Endodermal cell (in vitro differentiated cells): ENCODE results near the gene TMEM87B. TPM values are rescaled to one million over a fixed set of nuclear protein-coding genes. Genes with fewer than 3 reads are reported as not detected.

ENCODE experiments used
- DNase-seq: peaks from one replicate; pipeline ENCODE4 v3.0.0-alpha.2; 2017
- H3K27ac ChIP-seq: 2 replicates; pipeline ENCODE4 v1.5.1; 2013; ENCODE audit warnings: mild to moderate bottlenecking, low read depth, low read length, moderate library complexity
- H3K27me3 ChIP-seq: 2 replicates; pipeline ENCODE4 v1.6.1; 2013; ENCODE audit warnings: mild to moderate bottlenecking, low read length, moderate library complexity; ENCODE audit not compliant: insufficient read depth, control insufficient read depth, poor library complexity, severe bottlenecking
- H3K36me3 ChIP-seq: 2 replicates; pipeline ENCODE4 v1.7.0; 2013; ENCODE audit warnings: mild to moderate bottlenecking, low read length, moderate library complexity; ENCODE audit not compliant: control insufficient read depth, insufficient read depth
- H3K4me1 ChIP-seq: one replicate; pipeline ENCODE4 v1.7.0; 2013; ENCODE audit warnings: low read length; ENCODE audit not compliant: control insufficient read depth, insufficient read depth
- H3K4me3 ChIP-seq: 2 replicates; pipeline ENCODE4 v1.5.1; 2013; ENCODE audit warnings: mild to moderate bottlenecking, low read length, moderate library complexity
- H3K9ac ChIP-seq: 2 replicates; pipeline ENCODE4 v1.6.1; 2013; ENCODE audit warnings: mild to moderate bottlenecking, low read length, moderate library complexity; ENCODE audit not compliant: poor library complexity, severe bottlenecking; ENCODE audit errors: extremely low read depth
- H3K9me3 ChIP-seq: 2 replicates; pipeline ENCODE4 v1.6.1; 2013; ENCODE audit warnings: mild to moderate bottlenecking, low read length, moderate library complexity; ENCODE audit not compliant: control insufficient read depth
- H3K27ac Mint-ChIP-seq: 2 replicates; pipeline ENCODE4 v1.8.0; 2020; ENCODE audit warnings: mixed read lengths
- H3K27me3 Mint-ChIP-seq: 2 replicates; pipeline ENCODE4 v1.8.0; 2021; ENCODE audit warnings: mild to moderate bottlenecking, mixed read lengths; ENCODE audit not compliant: insufficient read depth
- H3K36me3 Mint-ChIP-seq: 2 replicates; pipeline ENCODE4 v1.8.0; 2020; ENCODE audit warnings: low read depth, mixed read lengths
- H3K4me1 Mint-ChIP-seq: 2 replicates; pipeline ENCODE4 v1.8.0; 2020; ENCODE audit warnings: mixed read lengths
- H3K4me3 Mint-ChIP-seq: 2 replicates; pipeline ENCODE4 v1.8.0; 2020; ENCODE audit warnings: mild to moderate bottlenecking, moderate library complexity, mixed read lengths
- H3K9me3 Mint-ChIP-seq: 2 replicates; pipeline ENCODE4 v1.8.0; 2020; ENCODE audit warnings: mild to moderate bottlenecking, mixed read lengths
- WGBS, 2 experiments: methylation state at CpG; one replicate each; pipeline versions ENCODE4 v1.1.5 to v1.1.7; 2013; ENCODE audit warnings: missing lambda C conversion rate in 2 of 2, mixed read lengths in 1 of 2; ENCODE audit not compliant: insufficient coverage in 1 of 2, insufficient read length in 1 of 2; 5-methylcytosine and 5-hydroxymethylcytosine counted together
- total RNA-seq, 2 donors: library from RNA; stranded (reverse); fragmentation: NEBNext Ultra II Directional in 1 of 2; extraction: Animal tissue kit (Norgen Biotek cat#: 25700) in 1 of 2; gene quantifications; 2 replicates in 1 of 2; 3 replicates in 1 of 2; pipeline ENCODE4 v1.2.1, GENCODE V29; 2021
- TF ChIP-seq, protein P1 (sequence below): fragments of 200-600 bp; sonication (generic); conservative IDR thresholded peaks from 2 replicates; pipeline ENCODE4 v1.5.0; 2021; ENCODE audit warnings: antibody characterized with exemption, mild to moderate bottlenecking

Gene TMEM87B
- total RNA-seq, 2 donors from 2014 or later, result 20.2 to 22.3 TPM

DNA sequence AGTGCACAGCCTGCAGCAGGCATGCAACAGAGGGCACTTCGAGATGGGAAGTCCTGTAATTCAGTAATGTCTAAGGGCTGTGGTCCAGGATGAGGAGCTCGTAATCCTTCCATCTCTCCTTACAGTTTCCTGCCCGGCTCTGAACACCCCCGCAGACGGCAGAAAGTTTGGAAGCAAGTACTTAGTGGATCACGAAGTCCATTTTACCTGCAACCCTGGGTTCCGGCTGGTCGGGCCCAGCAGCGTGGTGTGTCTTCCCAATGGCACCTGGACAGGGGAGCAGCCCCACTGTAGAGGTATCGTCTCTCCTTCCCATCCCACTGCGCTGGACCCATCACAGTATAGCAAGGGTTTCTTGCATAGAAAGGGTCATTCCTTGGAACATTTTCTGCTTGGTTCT, 109.8 kb downstream of the TMEM87B start:
- Mint-ChIP-seq H3K27me3 (no peaks in the 10 kb centered on the region), H3K4me1 (no peaks in the 10 kb centered on the region), H3K27ac (no peak overlapping the region), H3K4me3 (no peak overlapping the region), H3K36me3 (no peaks in the 10 kb centered on the region), H3K9me3 (no peaks in the 10 kb centered on the region)
- Histone ChIP-seq H3K36me3 (no peaks in the 10 kb centered on the region), H3K4me3 (no peak overlapping the region), H3K4me1 (no peaks in the 10 kb centered on the region), H3K27me3 (no peaks in the 10 kb centered on the region), H3K27ac (no peak overlapping the region), H3K9me3 (no peaks in the 10 kb centered on the region), H3K9ac (no peak overlapping the region)
- TF ChIP-seq, protein P1, sequence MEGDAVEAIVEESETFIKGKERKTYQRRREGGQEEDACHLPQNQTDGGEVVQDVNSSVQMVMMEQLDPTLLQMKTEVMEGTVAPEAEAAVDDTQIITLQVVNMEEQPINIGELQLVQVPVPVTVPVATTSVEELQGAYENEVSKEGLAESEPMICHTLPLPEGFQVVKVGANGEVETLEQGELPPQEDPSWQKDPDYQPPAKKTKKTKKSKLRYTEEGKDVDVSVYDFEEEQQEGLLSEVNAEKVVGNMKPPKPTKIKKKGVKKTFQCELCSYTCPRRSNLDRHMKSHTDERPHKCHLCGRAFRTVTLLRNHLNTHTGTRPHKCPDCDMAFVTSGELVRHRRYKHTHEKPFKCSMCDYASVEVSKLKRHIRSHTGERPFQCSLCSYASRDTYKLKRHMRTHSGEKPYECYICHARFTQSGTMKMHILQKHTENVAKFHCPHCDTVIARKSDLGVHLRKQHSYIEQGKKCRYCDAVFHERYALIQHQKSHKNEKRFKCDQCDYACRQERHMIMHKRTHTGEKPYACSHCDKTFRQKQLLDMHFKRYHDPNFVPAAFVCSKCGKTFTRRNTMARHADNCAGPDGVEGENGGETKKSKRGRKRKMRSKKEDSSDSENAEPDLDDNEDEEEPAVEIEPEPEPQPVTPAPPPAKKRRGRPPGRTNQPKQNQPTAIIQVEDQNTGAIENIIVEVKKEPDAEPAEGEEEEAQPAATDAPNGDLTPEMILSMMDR, result no peak
- no peak for DNase-seq
- 95 to 98% methylated on average over 8 to 11 of the region's 11 CpGs for WGBS, 2 experiments

DNA sequence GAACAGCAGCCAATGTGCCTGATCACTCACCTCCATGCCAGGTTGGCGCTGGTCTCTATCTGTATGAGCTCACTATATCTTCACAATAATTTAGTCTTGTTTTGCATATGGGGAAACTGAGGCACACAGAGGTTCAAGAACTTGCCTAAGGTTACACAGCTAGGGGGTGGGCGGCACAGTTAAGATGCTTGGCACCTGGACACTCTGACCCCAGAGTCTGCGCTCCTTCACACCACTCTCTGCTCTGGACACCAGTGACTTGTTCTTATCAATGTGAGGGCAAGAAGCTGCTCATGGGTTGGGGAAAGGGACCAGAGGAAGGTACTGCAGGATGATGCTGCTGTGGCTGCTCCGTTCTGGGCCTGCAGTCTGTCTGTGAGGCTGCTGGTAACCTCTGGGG, 110.2 kb downstream of the TMEM87B start:
- DNase-seq, result no peak
- no peak overlapping the region for H3K4me3 ChIP-seq
- no peak overlapping the region for H3K9ac ChIP-seq
- no peaks in the 10 kb centered on the region for H3K9me3 ChIP-seq
- Mint-ChIP-seq H3K9me3 (no peaks in the 10 kb centered on the region), H3K4me1 (no peaks in the 10 kb centered on the region), H3K4me3 (no peak overlapping the region), H3K36me3 (no peaks in the 10 kb centered on the region), H3K27me3 (no peaks in the 10 kb centered on the region), H3K27ac (no peak overlapping the region)
- H3K36me3 ChIP-seq, result no peaks in the 10 kb centered on the region
- TF ChIP-seq, protein P1, result no peak
- no peaks in the 10 kb centered on the region for H3K27me3 ChIP-seq
- H3K4me1 ChIP-seq, result no peaks in the 10 kb centered on the region
- H3K27ac ChIP-seq, result no peak overlapping the region
- WGBS, 2 experiments, result 92 to 100% methylated on average over 1 to 4 of the region's 4 CpGs

DNA sequence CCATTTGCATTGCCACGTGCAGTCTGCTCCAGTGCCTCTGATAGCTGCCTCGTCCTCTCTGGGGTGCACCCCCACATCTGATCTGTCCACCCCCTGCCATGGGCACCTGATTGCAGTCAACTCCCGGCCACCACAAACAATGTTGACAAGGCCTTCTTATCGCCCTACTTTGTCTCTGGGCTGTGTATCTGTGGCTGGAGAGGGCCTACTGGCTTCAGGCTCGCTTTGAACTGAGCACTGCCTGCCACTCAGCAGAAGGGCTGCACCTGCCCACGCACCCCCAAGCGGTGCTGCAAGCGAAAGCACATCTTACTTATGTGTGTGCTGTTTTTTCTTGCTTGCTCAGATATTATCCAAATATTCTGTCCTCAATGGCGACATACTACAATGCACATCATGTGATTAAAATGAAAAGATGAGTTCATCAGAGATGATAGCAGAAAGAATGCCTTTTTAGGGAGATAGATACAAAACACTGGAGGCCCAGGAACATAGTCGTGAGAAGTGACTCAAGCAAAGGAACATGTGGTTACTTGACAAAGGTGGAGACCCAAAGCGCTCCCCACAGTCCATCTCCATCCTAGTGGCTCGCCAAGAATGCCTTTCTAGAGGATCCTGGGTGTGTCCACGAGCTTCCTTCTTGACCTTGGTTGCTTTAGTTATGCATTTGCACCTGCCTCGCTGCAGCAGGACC, 111.9 kb downstream of the TMEM87B start:
- TF ChIP-seq, protein P1, result no peak
- no peaks in the 10 kb centered on the region for H3K4me1 Mint-ChIP-seq
- 84% methylated on average over 10 to 14 of the region's 14 CpGs for WGBS, 2 experiments

More for the DNA sequence above, 111.9 kb downstream of the TMEM87B start:
- Histone ChIP-seq H3K4me3 (no peak overlapping the region), H3K9me3 (no peaks in the 10 kb centered on the region), H3K27ac (no peak overlapping the region), H3K4me1 (no peaks in the 10 kb centered on the region), H3K27me3 (no peaks in the 10 kb centered on the region), H3K36me3 (no peaks in the 10 kb centered on the region), H3K9ac (no peak overlapping the region)
- Mint-ChIP-seq H3K4me3 (no peak overlapping the region), H3K9me3 (no peaks in the 10 kb centered on the region), H3K36me3 (no peaks in the 10 kb centered on the region), H3K27ac (no peak overlapping the region), H3K27me3 (no peaks in the 10 kb centered on the region)
- DNase-seq, result no peak
